SJCRH30 (cell line): ENCODE data around the gene SLC23A2. TPM values are rescaled to one million over a fixed set of nuclear protein-coding genes. Genes with fewer than 3 reads are reported as not detected.

Source experiments
- DNase-seq, 2 experiments: peaks; one replicate each; pipeline ENCODE4 v3.0.0-alpha.2; 2015 to 2020
- H3K27ac ChIP-seq: fragments of 250-450 bp; sonication (Bioruptor Pico); 2 replicates; pipeline ENCODE4 v1.5.1; 2020; ENCODE audit warnings: mild to moderate bottlenecking, moderate library complexity
- H3K27me3 ChIP-seq: fragments of 250-450 bp; sonication (Bioruptor Pico); 2 replicates; pipeline ENCODE4 v1.5.1; 2020; ENCODE audit warnings: mild to moderate bottlenecking, moderate library complexity
- H3K36me3 ChIP-seq: fragments of 250-450 bp; sonication (Bioruptor Pico); 2 replicates; pipeline ENCODE4 v1.5.1; 2020; ENCODE audit warnings: mild to moderate bottlenecking, moderate library complexity
- H3K4me1 ChIP-seq: fragments of 250-450 bp; sonication (Bioruptor Pico); 2 replicates; pipeline ENCODE4 v1.5.1; 2020; ENCODE audit warnings: mild to moderate bottlenecking, moderate library complexity
- H3K4me3 ChIP-seq: fragments of 250-450 bp; sonication (Bioruptor Pico); 2 replicates; pipeline ENCODE4 v1.5.1; 2020; ENCODE audit warnings: mild to moderate bottlenecking, moderate library complexity
- H3K9me3 ChIP-seq: fragments of 250-450 bp; sonication (Bioruptor Pico); replicated peaks from 2 replicates; pipeline ENCODE4 v1.5.1; 2020; ENCODE audit warnings: mild to moderate bottlenecking, moderate library complexity
- total RNA-seq: library from RNA; depleted of rRNA; stranded (reverse); fragments of >200 nt; shearing (Covaris generic); gene quantifications from 2 replicates; pipeline ENCODE4 v1.2.3, GENCODE V29; 2014

The SLC23A2 gene
- total RNA-seq, 1 experiment from 2014 or later: 21.1 TPM

GRCh38 chr20:4817230-4817671, 184.1 kb downstream of the SLC23A2 start:
- Histone ChIP-seq H3K27me3 (peaks cover 8% of the 10 kb centered on the region), H3K4me3 (no peak overlapping the region), H3K27ac (no peak overlapping the region), H3K4me1 (no peaks in the 10 kb centered on the region), H3K9me3 (no peaks in the 10 kb centered on the region), H3K36me3 (no peaks in the 10 kb centered on the region)
- no peak for DNase-seq

- Histone ChIP-seq H3K4me1 (no peaks in the 10 kb centered on the region), H3K27ac (no peak overlapping the region), H3K27me3 (no peaks in the 10 kb centered on the region; the same call in 1 of the 2 replicates), H3K36me3 (no peaks in the 10 kb centered on the region), H3K4me3 (no peak overlapping the region), H3K9me3 (no peaks in the 10 kb centered on the region)
- no peak for DNase-seq
These were observed 185.7 kb downstream of the SLC23A2 start for GRCh38 chr20:4815628-4816027.

GRCh38 chr20:4814696-4815252, 186.5 kb downstream of the SLC23A2 start:
- no peaks in the 10 kb centered on the region for H3K36me3 ChIP-seq
- no peaks in the 10 kb centered on the region for H3K9me3 ChIP-seq
- no peaks in the 10 kb centered on the region for H3K4me1 ChIP-seq
- no peak overlapping the region for H3K27ac ChIP-seq
- H3K4me3 ChIP-seq: no peak overlapping the region
- no peak for DNase-seq
- no peaks in the 10 kb centered on the region; the same call in 1 of the 2 replicates for H3K27me3 ChIP-seq

GRCh38 chr20:4813863-4814695, 187.2 kb downstream of the SLC23A2 start:
- H3K36me3 ChIP-seq: no peaks in the 10 kb centered on the region
- no peak overlapping the region for H3K4me3 ChIP-seq
- no peaks in the 10 kb centered on the region for H3K4me1 ChIP-seq
- H3K9me3 ChIP-seq: no peaks in the 10 kb centered on the region
- H3K27ac ChIP-seq: no peak overlapping the region
- no peak for DNase-seq
- H3K27me3 ChIP-seq: peaks cover 6% of the 10 kb centered on the region; the same call in 1 of the 2 replicates

GRCh38 chr20:4813076-4813862, 188.0 kb downstream of the SLC23A2 start:
- no peaks in the 10 kb centered on the region for H3K9me3 ChIP-seq
- no peak overlapping the region for H3K4me3 ChIP-seq
- H3K36me3 ChIP-seq: no peaks in the 10 kb centered on the region
- no peak overlapping the region for H3K27ac ChIP-seq
- peaks cover 10% of the 10 kb centered on the region; the same call in 1 of the 2 replicates for H3K27me3 ChIP-seq
- no peak for DNase-seq
- no peaks in the 10 kb centered on the region for H3K4me1 ChIP-seq

- Histone ChIP-seq H3K9me3 (no peaks in the 10 kb centered on the region), H3K27me3 (peaks cover 15% of the 10 kb centered on the region), H3K4me1 (no peaks in the 10 kb centered on the region), H3K4me3 (no peak overlapping the region), H3K27ac (no peak overlapping the region), H3K36me3 (no peaks in the 10 kb centered on the region)
- DNase-seq: no peak
These were observed 188.7 kb downstream of the SLC23A2 start for GRCh38 chr20:4812641-4813075.

- Histone ChIP-seq H3K27ac (no peak overlapping the region), H3K4me3 (no peak overlapping the region), H3K36me3 (no peaks in the 10 kb centered on the region), H3K27me3 (peaks cover 17% of the 10 kb centered on the region), H3K4me1 (no peaks in the 10 kb centered on the region), H3K9me3 (no peaks in the 10 kb centered on the region)
- no peak for DNase-seq
These were observed 189.1 kb downstream of the SLC23A2 start for GRCh38 chr20:4812216-4812615.

GRCh38 chr20:4811661-4812181, 189.6 kb downstream of the SLC23A2 start:
- Histone ChIP-seq H3K36me3 (no peaks in the 10 kb centered on the region), H3K4me1 (no peaks in the 10 kb centered on the region), H3K27ac (no peak overlapping the region), H3K4me3 (no peak overlapping the region), H3K9me3 (no peaks in the 10 kb centered on the region), H3K27me3 (peaks cover 17% of the 10 kb centered on the region)
- no peak for DNase-seq

GRCh38 chr20:4811257-4811656, 190.1 kb downstream of the SLC23A2 start:
- Histone ChIP-seq H3K36me3 (no peaks in the 10 kb centered on the region), H3K4me3 (no peak overlapping the region), H3K4me1 (no peaks in the 10 kb centered on the region), H3K9me3 (no peaks in the 10 kb centered on the region), H3K27me3 (peaks cover 18% of the 10 kb centered on the region), H3K27ac (no peak overlapping the region)
- DNase-seq: no peak

GRCh38 chr20:4810426-4811019, 190.8 kb downstream of the SLC23A2 start:
- no peak overlapping the region for H3K4me3 ChIP-seq
- DNase-seq: no peak

GRCh38 chr20:4809707-4810106, 191.6 kb downstream of the SLC23A2 start:
- Histone ChIP-seq H3K27ac (no peak overlapping the region), H3K9me3 (no peaks in the 10 kb centered on the region), H3K36me3 (no peaks in the 10 kb centered on the region), H3K27me3 (peaks cover 21% of the 10 kb centered on the region), H3K4me3 (no peak overlapping the region), H3K4me1 (no peaks in the 10 kb centered on the region)
- no peak for DNase-seq

More at GRCh38 chr20:4810426-4811019, 190.8 kb downstream of the SLC23A2 start:
- Histone ChIP-seq H3K4me1 (no peaks in the 10 kb centered on the region), H3K36me3 (no peaks in the 10 kb centered on the region), H3K27me3 (peaks cover 21% of the 10 kb centered on the region), H3K9me3 (no peaks in the 10 kb centered on the region), H3K27ac (no peak overlapping the region)

- Histone ChIP-seq H3K4me1 (no peaks in the 10 kb centered on the region), H3K27me3 (peaks cover 21% of the 10 kb centered on the region), H3K27ac (no peak overlapping the region), H3K9me3 (no peaks in the 10 kb centered on the region), H3K4me3 (no peak overlapping the region), H3K36me3 (no peaks in the 10 kb centered on the region)
- DNase-seq: no peak
These were observed 192.4 kb downstream of the SLC23A2 start for GRCh38 chr20:4808872-4809271.

- Histone ChIP-seq H3K4me3 (no peak overlapping the region), H3K27me3 (peaks cover 21% of the 10 kb centered on the region)
- no peak for DNase-seq
These were observed 195.5 kb downstream of the SLC23A2 start for GRCh38 chr20:4805663-4806449.

GRCh38 chr20:4802527-4802926, 198.8 kb downstream of the SLC23A2 start:
- peaks cover 5% of the 10 kb centered on the region for H3K27me3 ChIP-seq
- no peaks in the 10 kb centered on the region for H3K9me3 ChIP-seq
- no peak overlapping the region for H3K4me3 ChIP-seq
- no peaks in the 10 kb centered on the region for H3K36me3 ChIP-seq
- H3K4me1 ChIP-seq: no peaks in the 10 kb centered on the region
- no peak for DNase-seq
- H3K27ac ChIP-seq: no peak overlapping the region

More at GRCh38 chr20:4805663-4806449, 195.5 kb downstream of the SLC23A2 start:
- Histone ChIP-seq H3K4me1 (no peaks in the 10 kb centered on the region), H3K36me3 (no peaks in the 10 kb centered on the region), H3K9me3 (no peaks in the 10 kb centered on the region), H3K27ac (no peak overlapping the region)
